H1 (cell line): ENCODE results near the gene FLNA. TPM values are rescaled to one million over a fixed set of nuclear protein-coding genes. Genes with fewer than 3 reads are reported as not detected.

Source experiments
- CTCF ChIA-PET: fragments of 300-600 bp; sonication (Branson Sonifier 250); formaldehyde crosslinking; loops from one replicate; lab custom pipeline; 2021; ENCODE audit not compliant: partially characterized antibody; lab: Charles Lee
- POLR2A ChIA-PET: fragments of 300-600 bp; sonication (Branson Sonifier 250); formaldehyde crosslinking; loops from one replicate; lab custom pipeline; 2021; ENCODE audit warnings: inconsistent platforms; ENCODE audit not compliant: partially characterized antibody; lab: Charles Lee
- DNase-seq, 2 experiments: peaks; one replicate each; pipeline versions ENCODE4 v3.0.0 to v3.0.0-alpha.2; 2010 to 2022; ENCODE audit warnings: low spot score in 2 of 2, low read depth in 1 of 2, mixed read lengths in 1 of 2
- FAIRE-seq: peaks from 2 replicates; lab custom pipeline; 2011; peaks lifted over from hg19 to GRCh38; lab: Jason Lieb, UNC
- H2AFZ ChIP-seq: 2 replicates; pipeline ENCODE4 v1.8.1; 2012; ENCODE audit warnings: low read length, inconsistent platforms
- H2AK5ac ChIP-seq: 2 replicates; pipeline ENCODE4 v1.6.1; 2013; ENCODE audit warnings: low read depth, low read length
- H2BK120ac ChIP-seq: replicated peaks from 2 replicates; pipeline ENCODE3; 2013; ENCODE audit warnings: low read depth, low read length, inconsistent platforms
- H2BK12ac ChIP-seq: 2 replicates; pipeline ENCODE4 v1.6.1; 2013; ENCODE audit warnings: low read depth, low read length
- H2BK15ac ChIP-seq: 2 replicates; pipeline ENCODE4 v1.6.1; 2013; ENCODE audit warnings: low read length
- H2BK20ac ChIP-seq: 2 replicates; pipeline ENCODE4 v1.6.1; 2013; ENCODE audit warnings: low read length
- H2BK5ac ChIP-seq: 2 replicates; pipeline ENCODE4 v1.6.1; 2013; ENCODE audit warnings: low read depth, low read length
- H3K14ac ChIP-seq: 2 replicates; pipeline ENCODE4 v1.6.1; 2013; ENCODE audit warnings: inconsistent platforms; ENCODE audit not compliant: insufficient read length
- H3K18ac ChIP-seq: 2 replicates; pipeline ENCODE4 v1.6.1; 2013; ENCODE audit warnings: low read length; ENCODE audit errors: extremely low read depth
- H3K23ac ChIP-seq: 2 replicates; pipeline ENCODE4 v1.6.1; 2013; ENCODE audit warnings: inconsistent platforms; ENCODE audit not compliant: insufficient read length
- H3K23me2 ChIP-seq: 2 replicates; pipeline ENCODE4 v1.6.1; 2013; ENCODE audit warnings: low read depth, low read length
- H3K27ac ChIP-seq: 2 replicates; pipeline ENCODE4 v1.6.1; 2011; ENCODE audit warnings: low read depth, low read length, inconsistent platforms
- H3K27me3 ChIP-seq, 4 experiments: replicated peaks in 1 of 4; 1 replicate in 1 of 4; 2 replicates in 3 of 4; pipeline versions ENCODE4 v1.6.1 to v1.8.1; 2011 to 2013; ENCODE audit warnings: low read length in 3 of 4, mild to moderate bottlenecking in 3 of 4, inconsistent platforms in 2 of 4, mixed read lengths in 2 of 4, moderate library complexity in 1 of 4; ENCODE audit not compliant: control insufficient read depth in 3 of 4, insufficient read depth in 3 of 4; ENCODE audit errors: extremely low read depth in 1 of 4
- H3K36me3 ChIP-seq, 4 experiments: 2 replicates each; pipeline versions ENCODE4 v1.6.1 to v1.8.1; 2011 to 2013; ENCODE audit warnings: mild to moderate bottlenecking in 4 of 4, low read length in 3 of 4, moderate library complexity in 2 of 4, control low read depth in 1 of 4, inconsistent platforms in 1 of 4; ENCODE audit not compliant: insufficient read depth in 4 of 4, control insufficient read depth in 2 of 4
- H3K4ac ChIP-seq: replicated peaks from 2 replicates; pipeline ENCODE3; 2013; ENCODE audit warnings: low read length, low read depth, mixed read lengths, inconsistent platforms; ENCODE audit not compliant: insufficient read length
- H3K4me1 ChIP-seq, 4 experiments: replicated peaks in 1 of 4; 1 replicate in 1 of 4; 2 replicates in 3 of 4; pipeline versions ENCODE4 v1.6.1 to v1.8.1; 2011 to 2013; ENCODE audit warnings: low read length in 3 of 4, inconsistent platforms in 2 of 4, mixed read lengths in 1 of 4; ENCODE audit not compliant: insufficient read depth in 4 of 4, control insufficient read depth in 3 of 4
- H3K4me2 ChIP-seq, 2 experiments: 2 replicates each; pipeline versions ENCODE4 v1.6.1 to v1.8.1; 2011 to 2013; ENCODE audit warnings: low read depth in 2 of 2, low read length in 2 of 2, control low read depth in 1 of 2, inconsistent platforms in 1 of 2, mild to moderate bottlenecking in 1 of 2; ENCODE audit not compliant: insufficient read depth in 1 of 2
- H3K4me3 ChIP-seq, 4 experiments: fragments of 200-600, 300-600 bp in 1 of 4; sonication (generic), shearing (Covaris generic), sonication (Bioruptor Twin) in 1 of 4; 2 replicates each; pipeline versions ENCODE4 v1.5.1 to v1.8.1; 2011 to 2016; ENCODE audit warnings: low read length in 4 of 4, low read depth in 3 of 4, control low read depth in 2 of 4, inconsistent platforms in 2 of 4, mild to moderate bottlenecking in 2 of 4, mixed read lengths in 1 of 4, moderate library complexity in 1 of 4; ENCODE audit not compliant: insufficient read depth in 2 of 4; ENCODE audit errors: extremely low read depth in 1 of 4
- H3K56ac ChIP-seq: replicated peaks from 2 replicates; pipeline ENCODE3; 2013; ENCODE audit warnings: low read depth, mild to moderate bottlenecking, mixed read lengths, low read length, inconsistent platforms; ENCODE audit not compliant: insufficient read length
- H3K79me1 ChIP-seq: 2 replicates; pipeline ENCODE4 v1.6.1; 2013; ENCODE audit warnings: low read depth, low read length, control low read depth
- H3K79me2 ChIP-seq, 2 experiments: 2 replicates each; pipeline versions ENCODE4 v1.6.1 to v1.8.1; 2012 to 2013; ENCODE audit warnings: low read length in 2 of 2, mild to moderate bottlenecking in 2 of 2, inconsistent platforms in 1 of 2; ENCODE audit not compliant: insufficient read depth in 2 of 2, control insufficient read depth in 1 of 2
- H3K9ac ChIP-seq, 4 experiments: replicated peaks in 1 of 4; 1 replicate in 1 of 4; 2 replicates in 3 of 4; pipeline versions ENCODE4 v1.6.1 to v1.8.1; 2011 to 2013; ENCODE audit warnings: low read depth in 3 of 4, low read length in 3 of 4, control low read depth in 2 of 4, mild to moderate bottlenecking in 2 of 4, moderate library complexity in 2 of 4, inconsistent platforms in 1 of 4; ENCODE audit errors: extremely low read depth in 1 of 4
- H3K9me3 ChIP-seq, 2 experiments: 2 replicates each; pipeline versions ENCODE4 v1.6.1 to v1.8.1; 2012 to 2013; ENCODE audit warnings: mild to moderate bottlenecking in 2 of 2, moderate library complexity in 2 of 2, control low read depth in 1 of 2, inconsistent platforms in 1 of 2, low read depth in 1 of 2, low read length in 1 of 2, mixed read lengths in 1 of 2; ENCODE audit not compliant: insufficient read depth in 2 of 2
- H4K20me1 ChIP-seq, 2 experiments: replicated peaks in 1 of 2; 2 replicates each; pipeline versions ENCODE3 to v1.8.1; 2011 to 2013; ENCODE audit warnings: inconsistent platforms in 2 of 2, low read length in 2 of 2, mild to moderate bottlenecking in 1 of 2; ENCODE audit not compliant: insufficient read depth in 2 of 2, control insufficient read depth in 1 of 2
- H4K5ac ChIP-seq: 2 replicates; pipeline ENCODE4 v1.6.1; 2013; ENCODE audit warnings: low read length, low read depth, mixed read lengths, inconsistent platforms; ENCODE audit not compliant: insufficient read length
- H4K8ac ChIP-seq: 2 replicates; pipeline ENCODE4 v1.8.0; 2013; ENCODE audit warnings: mild to moderate bottlenecking, moderate library complexity, low read length, inconsistent platforms; ENCODE audit not compliant: insufficient read depth; ENCODE audit errors: extremely low read depth
- H4K91ac ChIP-seq: replicated peaks from 2 replicates; pipeline ENCODE3; 2013; ENCODE audit warnings: low read length, mixed read lengths, inconsistent platforms; ENCODE audit not compliant: insufficient read length
- BACH1 ChIP-seq: IDR thresholded peaks from 2 replicates; pipeline ENCODE4 v1.6.1; 2012; ENCODE audit warnings: low read length, improper control_type of control experiment
- HDAC2 ChIP-seq, 2 experiments: fragments of 300-600 bp in 1 of 2; sonication (generic) in 1 of 2; IDR thresholded peaks; 2 replicates each; pipeline ENCODE4 v1.6.1; 2011 to 2012; ENCODE audit warnings: low read depth in 2 of 2, low read length in 2 of 2, mild to moderate bottlenecking in 2 of 2, moderate library complexity in 2 of 2, borderline replicate concordance in 1 of 2, inconsistent platforms in 1 of 2
- JUND ChIP-seq: IDR thresholded peaks from 2 replicates; pipeline ENCODE4 v1.6.1; 2011; ENCODE audit warnings: mild to moderate bottlenecking, improper control_type of control experiment, low read length
- MAFK ChIP-seq: IDR thresholded peaks from 2 replicates; pipeline ENCODE4 v1.6.1; 2012; ENCODE audit warnings: low read depth, mild to moderate bottlenecking, improper control_type of control experiment, low read length
- RBBP5 ChIP-seq: IDR thresholded peaks from 2 replicates; pipeline ENCODE4 v1.7.1; 2012; ENCODE audit warnings: low read depth, mild to moderate bottlenecking, inconsistent platforms, low read length, moderate library complexity, borderline replicate concordance
- TAF1 ChIP-seq: IDR thresholded peaks from 2 replicates; pipeline ENCODE4 v1.6.1; 2011; ENCODE audit warnings: mild to moderate bottlenecking, low read depth, low read length
- TEAD4 ChIP-seq: IDR thresholded peaks from 2 replicates; pipeline ENCODE4 v1.6.1; 2012; ENCODE audit warnings: low read depth, low read length, inconsistent platforms, mixed read lengths
- WGBS, 2 experiments: shearing (Covaris generic) in 1 of 2; methylation state at CpG; one replicate each; pipeline versions ENCODE4 v1.1.6 to v1.1.7; 2013 to 2015; ENCODE audit warnings: low lambda C conversion rate in 2 of 2, mixed read lengths in 2 of 2, inconsistent platforms in 1 of 2, low coverage in 1 of 2, missing lambda C conversion rate in 1 of 2; ENCODE audit not compliant: insufficient replicate concordance in 2 of 2, insufficient coverage in 1 of 2, insufficient read length in 1 of 2; ENCODE audit errors: extremely low coverage in 1 of 2, missing lambda C conversion rate in 1 of 2; 5-methylcytosine and 5-hydroxymethylcytosine counted together
- polyA plus RNA-seq, 7 experiments: library from polyadenylated mRNA; depleted of rRNA in 3 of 7; stranded (reverse) in 5 of 7; unstranded in 2 of 7; fragments of >200 nt in 5 of 7; fragments of 200-250 nt in 2 of 7; gene quantifications; 1 replicate in 5 of 7; 2 replicates in 1 of 7; 4 replicates in 1 of 7; pipeline versions ENCODE4 v1.2.1 to v1.2.3, GENCODE V29; 2011 to 2013; ENCODE audit warnings: missing spikeins in 2 of 7, mixed read lengths in 2 of 7
- total RNA-seq: library from RNA; stranded (reverse); fragmentation: NEBNext Ultra II Directional; extraction: Animal tissue kit (Norgen Biotek cat#: 25700); gene quantifications from 2 replicates; pipeline ENCODE4 v1.2.1, GENCODE V29; 2021
- TF ChIP-seq, protein P1 (sequence below), 3 experiments: IDR thresholded peaks; 1 replicate in 2 of 3; 2 replicates in 1 of 3; pipeline versions ENCODE4 v1.5.1 to v1.6.1; 2011; ENCODE audit warnings: low read length in 3 of 3, mild to moderate bottlenecking in 3 of 3, inconsistent platforms in 2 of 3, low read depth in 1 of 3, moderate library complexity in 1 of 3; ENCODE audit not compliant: insufficient read depth in 1 of 3; ENCODE audit errors: control extremely low read depth in 1 of 3
- TF ChIP-seq, protein P2 (sequence below): IDR thresholded peaks from 2 replicates; pipeline ENCODE4 v1.6.1; 2011; ENCODE audit warnings: low read length, improper control_type of control experiment
- TF ChIP-seq, protein P3 (sequence below): IDR thresholded peaks from 2 replicates; pipeline ENCODE4 v1.6.1; 2012; ENCODE audit warnings: inconsistent platforms

FLNA gene
- total and polyA plus RNA-seq, 2 of the 8 experiments (the other 6 are each of a cell fraction or from before 2014, with no cell fraction given), result 315 to 925 TPM

DNA sequence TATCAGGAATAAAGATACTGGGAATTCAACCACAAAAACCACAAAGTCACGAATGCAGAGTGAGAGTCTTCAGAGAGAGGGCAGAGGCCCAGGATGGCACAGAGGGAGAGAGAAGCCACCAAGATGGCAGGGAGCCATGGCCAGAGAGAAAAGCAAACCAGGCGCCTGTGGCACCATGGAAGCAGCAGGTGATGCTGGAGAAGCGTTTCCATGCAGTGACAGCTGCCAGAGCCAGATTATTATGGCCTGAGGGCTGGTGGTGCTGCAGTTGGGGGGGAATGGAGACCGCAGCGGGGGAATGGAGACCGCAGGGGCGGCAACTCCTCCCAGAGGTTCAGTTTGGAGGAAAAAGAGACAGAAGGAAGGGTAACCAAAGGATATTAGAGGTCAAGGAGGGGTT is 42.7 kb upstream of the FLNA start:
- no peak overlapping the region for H3K9ac ChIP-seq
- no peak overlapping the region for H3K27ac ChIP-seq
- no peak overlapping the region for H4K91ac ChIP-seq
- WGBS, 2 experiments, result 100% methylated on average over 7 of the region's 7 CpGs; no CpG with 5 or more reads in 1 of the 2 experiments
- no peak overlapping the region for H3K23ac ChIP-seq
- no peak overlapping the region for H2BK15ac ChIP-seq
- H3K79me1 ChIP-seq, result no peaks in the 10 kb centered on the region
- no peak overlapping the region for H3K4me2 ChIP-seq
- H3K4me3 ChIP-seq, result no peak overlapping the region
- H2BK120ac ChIP-seq, result no peak overlapping the region
- H3K79me2 ChIP-seq, result no peaks in the 10 kb centered on the region
- H2BK5ac ChIP-seq, result no peak overlapping the region
- H3K56ac ChIP-seq, result no peak overlapping the region
- no peak overlapping the region for H3K18ac ChIP-seq
- no peaks in the 10 kb centered on the region for H3K23me2 ChIP-seq
- H4K20me1 ChIP-seq, result no peaks in the 10 kb centered on the region
- H3K9me3 ChIP-seq, result no peaks in the 10 kb centered on the region
- FAIRE-seq, result no peak
- no peak for DNase-seq
- no peak overlapping the region for H4K5ac ChIP-seq
- peaks cover 0 to 2% (median 0%) of the 10 kb centered on the region in 4 experiments; a peak in 1 of 7 replicates for H3K4me1 ChIP-seq
- ChIA-PET POLR2A (interaction anchor here (0.8 to 8.7 kb wide), 2 partner anchors 17 to 444 kb away, joined by 3 to 76 read pairs; partner anchors contain the start of gene RPL10), CTCF (no interaction called here)
- H2AK5ac ChIP-seq, result no peak overlapping the region
- H3K14ac ChIP-seq, result no peak overlapping the region
- H3K4ac ChIP-seq, result no peak overlapping the region
- no peak overlapping the region for H2AFZ ChIP-seq
- peaks cover 0 to 8% (median 0%) of the 10 kb centered on the region in 4 experiments; a peak in 1 of 8 replicates for H3K36me3 ChIP-seq
- no peak overlapping the region for H2BK20ac ChIP-seq
- H2BK12ac ChIP-seq, result no peak overlapping the region
- no peaks in the 10 kb centered on the region for H3K27me3 ChIP-seq
- no peak overlapping the region for H4K8ac ChIP-seq
- TF ChIP-seq TAF1, result no peak
- TF ChIP-seq MAFK, result no peak
- TF ChIP-seq, protein P1, sequence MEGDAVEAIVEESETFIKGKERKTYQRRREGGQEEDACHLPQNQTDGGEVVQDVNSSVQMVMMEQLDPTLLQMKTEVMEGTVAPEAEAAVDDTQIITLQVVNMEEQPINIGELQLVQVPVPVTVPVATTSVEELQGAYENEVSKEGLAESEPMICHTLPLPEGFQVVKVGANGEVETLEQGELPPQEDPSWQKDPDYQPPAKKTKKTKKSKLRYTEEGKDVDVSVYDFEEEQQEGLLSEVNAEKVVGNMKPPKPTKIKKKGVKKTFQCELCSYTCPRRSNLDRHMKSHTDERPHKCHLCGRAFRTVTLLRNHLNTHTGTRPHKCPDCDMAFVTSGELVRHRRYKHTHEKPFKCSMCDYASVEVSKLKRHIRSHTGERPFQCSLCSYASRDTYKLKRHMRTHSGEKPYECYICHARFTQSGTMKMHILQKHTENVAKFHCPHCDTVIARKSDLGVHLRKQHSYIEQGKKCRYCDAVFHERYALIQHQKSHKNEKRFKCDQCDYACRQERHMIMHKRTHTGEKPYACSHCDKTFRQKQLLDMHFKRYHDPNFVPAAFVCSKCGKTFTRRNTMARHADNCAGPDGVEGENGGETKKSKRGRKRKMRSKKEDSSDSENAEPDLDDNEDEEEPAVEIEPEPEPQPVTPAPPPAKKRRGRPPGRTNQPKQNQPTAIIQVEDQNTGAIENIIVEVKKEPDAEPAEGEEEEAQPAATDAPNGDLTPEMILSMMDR (IDR thresholded peaks at IDR 0.05; ENCODE audit: control extremely low read depth in 1 of 3, insufficient read depth in 1 of 3, low read depth in 1 of 3, low read length in 3 of 3), result no peak
- no peak for TF ChIP-seq RBBP5
- TF ChIP-seq BACH1, result no peak
- TF ChIP-seq, protein P2, sequence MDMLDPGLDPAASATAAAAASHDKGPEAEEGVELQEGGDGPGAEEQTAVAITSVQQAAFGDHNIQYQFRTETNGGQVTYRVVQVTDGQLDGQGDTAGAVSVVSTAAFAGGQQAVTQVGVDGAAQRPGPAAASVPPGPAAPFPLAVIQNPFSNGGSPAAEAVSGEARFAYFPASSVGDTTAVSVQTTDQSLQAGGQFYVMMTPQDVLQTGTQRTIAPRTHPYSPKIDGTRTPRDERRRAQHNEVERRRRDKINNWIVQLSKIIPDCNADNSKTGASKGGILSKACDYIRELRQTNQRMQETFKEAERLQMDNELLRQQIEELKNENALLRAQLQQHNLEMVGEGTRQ, result no peak
- no peak for TF ChIP-seq HDAC2 (IDR thresholded peaks at IDR 0.05; ENCODE audit: borderline replicate concordance in 1 of 2, low read depth in 2 of 2, low read length in 2 of 2)
- TF ChIP-seq, protein P3, sequence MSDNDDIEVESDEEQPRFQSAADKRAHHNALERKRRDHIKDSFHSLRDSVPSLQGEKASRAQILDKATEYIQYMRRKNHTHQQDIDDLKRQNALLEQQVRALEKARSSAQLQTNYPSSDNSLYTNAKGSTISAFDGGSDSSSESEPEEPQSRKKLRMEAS, result no peak
- no peak for TF ChIP-seq JUND
- no peak for TF ChIP-seq TEAD4
